HG02884 (cell line): ENCODE data around the gene AGBL4.
"Not testable (repeated sequence)": the region's sequence is repeated elsewhere in the genome, so short reads cannot be mapped to it uniquely, and the experiment has no call there.

ENCODE experiments used
- ATAC-seq: cut with Tn5 transposase; IDR thresholded peaks from one replicate; pipeline ENCODE4 v1.9.1; 2021; ENCODE audit warnings: mild to moderate bottlenecking, moderate library complexity; ENCODE audit not compliant: unreplicated experiment

AGBL4 gene

DNA sequence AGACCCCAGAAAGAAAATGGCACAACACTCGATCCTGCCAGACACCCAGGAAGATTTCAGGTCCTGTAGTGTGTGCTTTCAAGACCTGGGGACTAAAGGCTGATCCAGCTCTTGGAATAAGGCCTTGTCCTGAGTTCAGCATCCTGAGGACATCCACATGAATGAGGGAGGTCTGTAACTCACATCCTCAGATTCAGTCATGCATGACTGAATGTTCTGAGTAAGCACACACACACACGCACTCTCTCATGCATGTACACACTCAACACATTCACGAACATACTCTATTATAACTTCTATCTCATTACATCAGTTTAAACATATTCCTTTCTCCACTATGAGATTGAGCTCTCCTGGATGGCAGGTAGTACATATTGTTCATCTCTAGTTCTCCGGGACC, 973.7 kb downstream of the AGBL4 start:
- ATAC-seq, result no peak

DNA sequence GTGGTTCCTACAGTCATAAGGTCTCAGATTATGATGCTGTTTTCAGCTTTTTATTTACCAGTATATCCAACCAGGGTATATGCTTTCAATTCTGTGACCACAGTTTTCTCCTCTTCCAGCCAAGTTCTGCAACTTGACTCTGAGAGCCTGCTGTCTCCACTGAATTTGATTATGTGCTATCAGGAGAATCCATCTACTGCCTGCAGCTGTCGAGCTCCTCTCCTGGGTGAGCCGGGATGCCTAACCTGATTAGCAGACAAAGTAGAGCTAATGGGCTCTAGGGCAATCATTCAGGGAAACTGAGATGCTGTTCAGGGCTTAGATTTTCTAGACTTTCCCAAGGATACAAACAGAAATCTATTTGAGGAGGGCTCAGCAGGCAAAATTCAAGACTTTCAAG, 975.6 kb downstream of the AGBL4 start:
- ATAC-seq, result no peak

DNA sequence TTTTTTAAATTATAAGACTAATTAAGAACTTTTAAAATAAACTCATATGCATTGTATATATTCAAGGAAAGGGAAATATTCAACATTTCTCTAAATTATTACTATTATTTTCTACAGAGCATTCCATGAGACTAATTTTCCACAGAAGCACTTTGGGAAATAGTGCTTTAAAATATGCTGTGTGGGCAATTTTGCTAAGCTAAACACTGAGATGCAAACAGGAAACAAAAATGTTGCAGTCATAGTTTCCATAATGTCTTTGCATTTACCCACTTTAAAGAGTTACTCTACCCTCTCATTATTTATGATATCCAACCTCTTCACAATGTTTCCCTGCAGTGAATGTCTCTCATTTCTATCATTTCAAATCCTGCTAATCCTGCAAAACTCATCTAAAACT, 977.4 kb downstream of the AGBL4 start:
- no peak for ATAC-seq

DNA sequence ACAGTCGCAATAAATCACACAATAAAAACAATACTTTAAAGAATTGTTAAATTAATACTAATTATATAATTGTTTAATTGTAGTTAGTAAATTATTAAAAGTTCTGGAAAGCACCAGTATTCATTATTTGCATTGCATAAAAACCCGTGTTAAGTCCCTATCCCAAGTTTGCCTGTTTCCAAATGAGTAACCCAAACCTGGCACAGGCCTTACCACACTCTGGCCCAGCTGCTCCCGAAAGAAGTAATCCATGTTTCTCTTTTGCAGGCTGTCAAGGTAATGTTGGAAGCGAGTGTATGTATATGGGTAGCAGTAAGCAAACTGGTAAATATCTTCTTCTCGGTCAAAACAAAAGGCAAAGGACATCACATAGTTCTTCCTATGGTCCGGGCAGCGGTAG, 978.4 kb downstream of the AGBL4 start:
- no peak for ATAC-seq

DNA sequence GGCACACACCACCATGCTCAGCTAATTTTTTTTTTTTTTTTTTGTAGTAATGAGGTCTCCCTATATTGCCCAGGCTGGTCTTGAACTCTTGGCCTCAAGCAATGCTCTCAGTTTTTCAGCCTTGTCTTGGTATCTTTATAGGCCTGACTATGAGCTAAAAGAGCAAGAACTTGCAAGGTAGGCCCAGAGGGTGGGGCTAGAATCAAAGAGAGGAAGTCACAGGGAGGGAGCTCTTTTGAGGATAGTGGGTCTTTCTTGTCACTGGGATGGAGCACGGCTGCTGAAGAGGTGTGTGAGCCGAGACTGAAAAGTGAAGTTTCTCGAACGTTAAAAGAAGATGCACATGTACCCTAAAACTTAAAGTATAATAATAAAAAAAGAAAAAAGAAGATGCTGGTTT, 987.1 kb downstream of the AGBL4 start:
- ATAC-seq, result no peak

DNA sequence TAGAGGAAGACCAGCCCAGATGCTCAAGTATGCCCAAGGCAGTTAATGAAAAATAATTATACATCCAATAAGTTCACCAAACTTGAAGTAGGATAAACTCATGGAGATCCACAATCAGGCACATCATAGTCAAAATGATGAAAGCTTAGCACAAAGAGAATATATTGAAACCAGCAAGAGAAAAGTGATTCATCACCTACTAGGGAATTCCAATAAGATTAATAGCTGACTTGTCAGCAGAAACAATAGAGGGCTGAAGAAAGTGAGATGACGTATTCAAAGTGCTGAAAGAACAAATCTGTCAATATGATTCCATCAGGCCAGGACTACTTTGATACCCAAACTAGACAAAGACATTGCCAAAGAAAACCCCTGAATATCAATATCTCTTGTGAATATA, 995.4 kb downstream of the AGBL4 start:
- ATAC-seq, result no peak

DNA sequence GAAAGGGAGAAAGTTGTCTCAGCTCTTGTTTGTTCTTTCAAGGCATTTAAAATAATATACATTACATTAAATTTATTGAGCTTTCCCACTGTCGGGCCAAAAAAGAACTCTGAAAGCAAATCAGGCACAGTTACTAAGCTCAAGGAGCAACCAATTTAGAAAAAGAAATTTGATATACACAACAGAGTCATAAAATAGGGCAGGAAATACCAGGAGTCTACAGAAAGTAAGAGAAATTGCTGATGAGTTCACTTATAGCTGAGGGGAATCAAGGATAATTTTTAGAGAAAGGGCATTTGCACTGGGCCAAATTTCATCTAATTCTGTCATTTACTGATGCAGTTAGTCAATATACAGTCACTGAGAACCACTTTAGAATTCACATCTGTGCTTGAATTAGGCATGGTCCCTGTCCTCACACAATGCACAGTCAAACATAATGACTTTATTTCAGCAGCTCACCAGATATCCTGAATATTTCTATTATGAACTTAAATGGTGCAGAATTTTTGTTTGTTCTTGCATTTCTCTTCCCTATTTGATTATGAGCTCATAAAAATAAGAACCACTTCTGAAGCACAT, 997.4 kb downstream of the AGBL4 start:
- no peak for ATAC-seq

DNA sequence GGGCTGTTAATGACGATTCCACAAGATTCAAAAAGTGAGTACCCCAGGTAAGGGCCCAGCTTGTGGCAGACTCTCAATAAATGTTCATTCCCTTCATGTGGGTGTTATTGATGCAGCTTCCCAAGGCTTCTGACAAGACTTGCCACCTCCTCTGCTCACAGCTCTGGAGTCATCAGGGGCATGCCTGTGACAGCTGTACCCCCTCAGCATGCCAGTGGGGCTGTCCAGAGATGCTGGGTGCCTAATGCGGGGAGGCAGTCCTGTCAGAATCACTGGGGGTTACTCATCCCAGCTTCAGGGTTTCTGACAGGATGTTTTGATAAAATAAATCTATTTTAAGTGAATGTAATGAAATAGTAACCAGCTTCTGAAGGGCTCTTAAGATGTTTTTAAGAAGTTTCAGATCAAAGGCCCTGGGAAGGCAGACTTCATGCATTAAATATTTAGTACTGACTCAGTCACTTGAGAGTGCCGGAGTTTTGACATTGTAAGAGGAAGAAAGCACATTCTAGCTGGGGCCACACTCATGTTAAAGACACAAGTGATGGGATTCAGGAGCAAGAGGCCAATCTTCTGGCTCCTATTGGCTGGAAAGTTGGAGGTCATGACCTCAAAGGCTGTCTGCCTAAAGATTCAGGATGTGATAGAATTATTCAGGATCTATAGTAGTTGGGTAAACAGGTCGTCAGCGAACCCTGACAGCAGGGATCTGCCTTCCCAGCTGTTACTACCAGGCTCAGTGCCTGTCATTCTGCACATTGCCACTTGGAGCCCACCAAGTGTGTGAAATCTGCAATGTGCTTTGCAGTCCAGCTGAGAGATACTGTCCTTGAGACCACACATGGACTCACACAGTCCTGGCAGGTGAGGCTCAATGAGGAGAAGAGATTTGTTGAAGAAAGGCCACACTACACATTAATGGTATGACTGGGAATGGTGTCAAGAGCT, 1007.5 kb downstream of the AGBL4 start:
- ATAC-seq, result no peak

DNA sequence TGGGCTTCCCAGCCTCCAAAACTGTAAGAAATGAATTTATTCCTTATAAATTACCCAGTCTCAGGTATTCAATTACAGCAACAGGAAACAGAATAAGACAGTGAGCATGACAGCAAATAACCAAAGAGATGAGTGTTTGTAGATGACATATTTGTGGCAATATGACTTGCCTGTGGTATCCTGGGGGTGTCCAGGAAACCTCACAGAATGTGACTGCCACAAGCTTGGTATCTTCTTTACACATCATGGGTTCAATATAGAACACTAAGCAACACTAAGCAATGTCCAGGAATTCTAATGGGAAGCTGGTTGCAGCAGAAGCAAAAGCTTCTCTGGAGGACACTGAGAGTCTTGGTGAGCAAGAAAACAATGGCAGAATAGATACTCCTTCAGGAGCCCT, 1010.7 kb downstream of the AGBL4 start:
- ATAC-seq, result no peak

DNA sequence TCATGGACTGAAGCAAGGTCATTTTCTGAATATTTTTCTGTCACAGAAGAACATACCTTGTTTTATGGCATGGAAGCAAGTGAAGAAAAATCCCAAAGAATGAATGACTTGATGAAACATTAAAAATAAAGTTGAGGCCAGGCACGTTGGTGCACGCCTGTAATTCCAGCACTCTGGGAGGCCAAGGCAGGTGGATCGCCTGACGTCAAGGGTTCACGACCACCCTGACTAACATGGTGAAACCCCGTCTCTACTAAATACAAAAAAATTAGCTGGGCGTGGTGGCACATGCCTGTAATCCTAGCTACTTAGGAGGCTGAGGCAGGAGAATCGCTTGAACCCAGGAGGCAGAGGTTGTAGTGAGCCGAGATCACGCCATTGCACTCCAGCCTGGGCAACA, 1020.8 kb downstream of the AGBL4 start:
- ATAC-seq, result not testable (repeated sequence)

DNA sequence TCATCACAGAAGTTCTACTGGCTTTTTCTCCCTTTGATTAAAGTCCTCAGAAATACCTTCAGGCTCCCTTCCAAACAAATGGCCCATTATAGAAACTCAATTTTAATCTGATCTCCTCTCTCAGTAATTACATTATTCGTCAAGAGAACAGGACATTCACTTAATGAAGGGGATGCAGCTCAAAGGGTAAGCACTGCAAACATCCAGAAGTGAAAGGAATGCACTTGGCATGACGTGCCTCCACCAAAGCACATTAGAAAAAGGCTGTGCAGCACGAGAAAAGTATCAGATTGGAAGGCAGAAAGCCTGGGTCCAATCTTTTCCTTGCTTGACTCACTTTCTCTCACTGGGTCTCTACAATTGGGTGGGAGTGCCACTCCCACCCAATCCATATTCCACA, 1024.4 kb downstream of the AGBL4 start:
- no peak for ATAC-seq

DNA sequence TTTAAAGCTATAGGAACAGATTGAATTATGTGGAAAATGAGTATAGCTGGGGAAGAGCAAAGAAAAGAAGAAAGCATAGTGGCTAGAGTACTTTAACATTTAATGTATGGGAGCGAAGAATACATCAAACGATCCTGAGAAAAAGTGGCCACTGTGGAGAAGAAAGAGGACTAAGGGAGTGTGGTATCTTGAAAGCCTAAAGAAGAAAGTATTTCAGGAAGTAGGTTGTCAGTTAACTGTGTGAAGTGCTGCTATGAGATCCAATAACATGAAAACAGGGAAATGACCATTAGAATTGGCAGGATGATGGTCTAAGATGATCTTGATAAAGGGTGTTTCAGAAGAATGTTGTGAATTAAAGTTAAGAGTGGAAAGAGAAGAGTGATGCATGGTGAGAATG, 1027.4 kb downstream of the AGBL4 start:
- ATAC-seq, result no peak

DNA sequence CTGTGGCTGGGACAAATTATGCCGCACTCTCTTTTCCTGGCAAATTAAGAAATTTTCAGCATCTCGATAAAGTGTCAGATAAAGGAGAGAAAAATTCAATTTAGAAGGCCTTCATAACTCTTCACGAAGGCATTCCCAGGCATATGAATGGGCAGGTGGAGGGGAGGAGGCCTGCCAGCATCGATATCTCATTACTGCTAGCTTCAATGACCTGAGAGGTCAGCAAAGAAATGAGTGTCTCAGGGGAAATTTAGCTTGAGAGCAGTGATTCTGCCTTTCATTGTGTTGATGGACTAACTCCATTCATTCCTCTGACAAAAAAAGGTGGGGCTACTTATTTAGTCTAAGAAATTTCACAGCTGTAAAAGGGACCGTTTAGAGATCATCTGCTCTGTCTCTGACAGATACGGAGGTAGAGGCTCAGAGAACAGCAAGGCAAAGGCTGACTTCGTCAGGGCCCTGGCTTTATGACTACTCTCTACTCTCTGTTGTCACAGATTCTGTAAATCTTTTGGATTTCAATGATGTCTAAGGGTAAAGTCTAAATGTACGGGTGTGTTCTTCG, 1035.0 kb downstream of the AGBL4 start:
- no peak for ATAC-seq

DNA sequence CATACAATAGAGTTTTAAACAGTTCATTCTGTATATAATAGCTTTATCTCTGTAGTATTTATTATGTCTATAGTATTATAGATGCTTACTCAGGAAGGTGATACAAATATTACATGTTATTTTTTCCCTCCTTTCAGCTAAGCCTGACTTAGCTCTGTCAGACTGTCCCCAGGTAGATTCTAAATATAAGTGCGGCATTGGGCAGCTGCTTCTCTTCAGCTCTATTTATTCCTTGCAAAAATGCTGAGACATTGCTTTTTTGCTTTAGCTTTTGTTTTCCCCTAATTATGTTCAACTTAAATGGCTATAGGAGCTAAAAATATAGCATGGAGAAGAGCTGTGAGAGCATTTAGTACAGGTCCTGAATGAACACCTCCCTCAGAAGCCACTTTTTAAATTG, 1043.8 kb downstream of the AGBL4 start:
- ATAC-seq, result no peak

DNA sequence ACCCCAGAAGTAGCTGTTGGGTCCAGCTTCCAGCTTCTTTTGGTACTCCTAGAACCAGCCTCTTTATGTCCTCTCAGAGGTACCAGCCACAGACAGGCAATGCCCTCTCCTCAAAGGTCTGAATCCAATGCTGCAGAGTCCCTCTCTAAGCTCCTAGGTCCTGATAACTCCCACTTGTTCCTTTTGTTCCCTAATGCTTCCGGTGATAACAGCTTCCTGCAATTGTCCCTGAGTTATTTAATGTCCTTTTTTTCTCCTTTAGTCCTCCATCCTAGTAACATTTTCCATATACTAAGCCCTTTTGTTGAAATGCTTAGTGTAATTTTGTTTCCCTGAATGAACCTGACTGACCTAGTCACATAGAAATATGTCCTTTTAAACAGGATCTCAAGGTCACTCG, 1045.3 kb downstream of the AGBL4 start:
- no peak for ATAC-seq

DNA sequence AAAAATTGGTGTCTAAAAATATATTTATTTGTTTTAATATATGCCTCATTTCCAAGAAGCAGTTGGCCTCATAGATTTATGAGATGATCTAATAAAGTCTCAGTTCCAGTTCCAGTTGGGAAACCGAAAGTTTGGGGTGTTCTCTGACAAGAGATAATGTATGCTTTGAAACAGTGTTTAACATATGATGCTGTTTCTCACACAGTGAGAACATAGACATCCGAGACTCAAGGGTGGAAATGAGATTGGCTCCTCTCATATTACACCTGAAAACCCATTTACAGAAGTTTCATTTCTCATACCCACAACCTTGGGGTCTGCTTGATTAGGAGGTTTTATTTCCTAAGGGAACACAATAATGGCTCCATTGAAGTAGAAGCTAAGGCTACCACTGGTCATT, 1046.5 kb downstream of the AGBL4 start:
- no peak for ATAC-seq

DNA sequence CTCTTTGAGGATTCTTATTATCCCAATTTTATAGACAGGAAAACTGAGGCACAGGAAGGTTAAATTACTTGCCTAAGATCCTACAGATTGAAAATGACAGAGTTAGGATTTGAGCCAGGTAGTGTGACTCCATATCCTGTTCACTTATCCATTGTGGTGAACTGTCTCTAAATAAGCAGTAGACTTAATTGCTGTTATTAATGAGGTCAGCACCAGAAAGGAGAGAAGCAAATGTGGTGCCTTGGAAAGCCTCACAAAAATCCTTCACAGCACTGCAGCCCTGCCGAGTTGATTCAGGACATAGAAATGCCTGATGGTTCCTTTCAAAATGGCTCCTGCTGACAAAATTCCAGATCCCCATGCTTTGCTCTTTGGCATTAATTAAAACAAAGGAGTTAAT, 1053.8 kb downstream of the AGBL4 start:
- ATAC-seq, result no peak

DNA sequence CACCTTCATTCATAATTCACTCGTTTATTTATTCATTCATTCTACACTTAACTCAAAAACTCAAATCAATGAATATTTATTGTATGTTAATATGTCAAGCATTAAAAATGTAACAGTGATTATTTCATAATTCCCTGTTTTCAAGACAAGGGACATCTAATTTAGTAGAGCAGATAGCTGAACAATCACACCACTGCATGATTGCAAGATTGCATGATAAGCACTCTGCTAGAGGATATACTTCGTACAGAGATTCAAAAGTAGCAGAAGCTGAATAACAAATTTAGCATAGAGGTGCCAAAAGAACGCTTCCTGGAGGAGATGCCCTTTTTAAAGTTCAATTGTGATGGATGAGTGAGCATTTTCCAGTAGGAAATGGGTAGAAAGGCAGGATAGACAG, 1056.4 kb downstream of the AGBL4 start:
- no peak for ATAC-seq

DNA sequence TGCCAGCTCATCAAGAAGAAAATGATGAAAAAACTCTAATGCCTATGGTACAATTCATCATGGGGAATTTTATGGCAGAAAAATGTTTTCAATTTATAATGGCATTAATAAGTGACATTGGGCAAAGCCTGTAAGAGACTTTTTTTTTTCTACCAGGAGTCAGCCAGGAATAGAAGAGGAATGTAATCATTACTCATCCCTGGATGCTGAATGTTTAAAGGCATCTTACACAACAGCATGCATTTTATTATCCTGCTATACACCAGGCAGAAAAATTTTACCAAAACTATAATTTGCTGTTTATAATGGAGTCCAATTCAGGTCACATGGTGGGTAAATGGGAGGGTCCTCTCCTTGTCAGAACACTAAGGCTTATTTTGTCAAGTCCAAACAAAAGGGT, 1057.2 kb downstream of the AGBL4 start:
- no peak for ATAC-seq

DNA sequence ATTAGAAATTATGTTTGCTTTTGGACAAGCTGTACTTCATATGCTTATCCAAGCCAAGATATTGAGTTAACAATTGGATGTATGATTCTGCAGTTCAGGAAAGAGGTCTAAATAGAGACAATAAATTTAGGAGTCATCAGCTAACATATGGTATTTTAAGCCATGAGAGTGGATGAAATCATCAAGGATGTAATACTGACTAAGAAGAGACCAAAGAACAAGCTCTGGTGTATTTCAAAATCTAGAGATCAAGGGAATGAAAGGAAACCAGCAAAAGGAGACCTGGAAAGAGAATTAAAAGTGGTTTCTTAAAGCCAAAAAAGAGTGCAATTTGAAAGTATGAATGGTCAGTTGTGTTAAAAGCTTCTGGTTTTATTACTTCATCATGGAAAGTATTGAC, 1063.4 kb downstream of the AGBL4 start:
- ATAC-seq, result no peak

DNA sequence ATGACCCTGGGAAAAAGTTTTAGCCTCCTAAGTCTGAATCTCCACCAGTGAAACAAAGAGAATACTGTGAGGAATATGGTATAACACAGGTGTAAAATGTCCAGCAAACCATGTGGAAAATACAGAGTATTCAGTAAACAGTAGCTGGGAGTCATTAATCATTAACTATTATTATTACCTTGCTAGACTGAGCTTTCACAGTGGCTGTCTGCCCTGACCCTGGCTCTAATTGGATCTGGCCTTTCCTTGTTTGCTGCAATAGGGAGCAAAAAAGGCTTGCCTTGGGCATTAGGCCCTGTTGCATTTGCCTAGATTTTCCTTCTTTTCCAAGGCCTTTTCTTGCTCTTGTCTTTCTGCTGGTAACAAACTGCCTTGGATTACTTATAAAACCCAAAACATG, 1068.0 kb downstream of the AGBL4 start:
- no peak for ATAC-seq

DNA sequence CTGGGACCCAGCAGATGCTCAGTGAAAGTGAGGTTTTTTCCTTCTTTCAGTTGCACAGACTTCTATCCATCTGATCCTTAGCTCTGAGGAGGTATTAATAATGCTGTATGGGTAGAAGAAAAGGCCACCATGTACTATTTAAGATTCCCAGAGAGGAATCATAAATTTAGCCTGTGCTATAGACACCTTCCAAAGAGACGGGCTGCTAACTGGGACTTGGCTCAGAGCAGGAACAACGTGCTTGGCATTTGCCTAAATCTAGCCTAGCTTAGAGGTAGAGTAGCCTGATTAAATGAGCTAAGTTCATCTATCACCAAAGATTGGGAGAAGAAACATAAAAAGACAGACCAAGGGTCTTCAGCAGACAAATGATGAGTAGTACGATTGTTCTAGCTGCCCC, 1070.1 kb downstream of the AGBL4 start:
- ATAC-seq, result no peak
